Erythroblast (primary cell): ENCODE results near the gene ASIC4.

Experiments
- GATA1 ChIP-seq: IDR thresholded peaks from 2 replicates; pipeline ENCODE4 v1.6.1; 2011; ENCODE audit warnings: low read depth, mild to moderate bottlenecking, control low read depth, low read length, moderate library complexity
- POLR2A ChIP-seq: IDR thresholded peaks from 2 replicates; pipeline ENCODE4 v1.6.1; 2011; ENCODE audit warnings: mild to moderate bottlenecking, low read length

GRCh38 chr2:219570924-219571310 is 56.6 kb downstream of the ASIC4 start:
- no peak for TF ChIP-seq POLR2A
- TF ChIP-seq GATA1 = no peak
